Epidermal melanocyte (primary cell): ENCODE data around the gene SLC25A26.

Experiments used
- DNase-seq: peaks from one replicate; pipeline ENCODE4 v3.0.0; 2011; ENCODE audit warnings: low spot score; ENCODE audit not compliant: insufficient read length

The SLC25A26 gene

GRCh38 chr3:66227051-66227450 is 6.2 kb downstream of the SLC25A26 start:
- no peak for DNase-seq

- DNase-seq, result no peak
Measured at GRCh38 chr3:66227915-66228314, 7.1 kb downstream of the SLC25A26 start.

GRCh38 chr3:66228707-66229106 is 7.9 kb downstream of the SLC25A26 start:
- no peak for DNase-seq

GRCh38 chr3:66229931-66230330 is 9.1 kb downstream of the SLC25A26 start:
- no peak for DNase-seq

GRCh38 chr3:66233033-66233432 is 12.2 kb downstream of the SLC25A26 start:
- no peak for DNase-seq

GRCh38 chr3:66236281-66236680 is 15.5 kb downstream of the SLC25A26 start:
- DNase-seq, result no peak

GRCh38 chr3:66237552-66237951 is 16.8 kb downstream of the SLC25A26 start:
- DNase-seq, result no peak

- DNase-seq, result no peak
Measured at GRCh38 chr3:66239513-66240123, 18.8 kb downstream of the SLC25A26 start.

GRCh38 chr3:66241466-66241865 is 20.7 kb downstream of the SLC25A26 start:
- DNase-seq, result peak; percentile 25

GRCh38 chr3:66242788-66243464 is 22.1 kb downstream of the SLC25A26 start:
- DNase-seq, result no peak

- no peak for DNase-seq
Measured at GRCh38 chr3:66248641-66249040, 27.8 kb downstream of the SLC25A26 start.

GRCh38 chr3:66253790-66254620 is 33.2 kb downstream of the SLC25A26 start:
- no peak for DNase-seq

GRCh38 chr3:66255865-66256264 is 35.1 kb downstream of the SLC25A26 start:
- DNase-seq, result no peak

- no peak for DNase-seq
Measured at GRCh38 chr3:66256806-66257205, 36.0 kb downstream of the SLC25A26 start.

- no peak for DNase-seq
Measured at GRCh38 chr3:66259566-66260255, 38.9 kb downstream of the SLC25A26 start.

GRCh38 chr3:66260431-66260830 is 39.6 kb downstream of the SLC25A26 start:
- no peak for DNase-seq

GRCh38 chr3:66261355-66261754 is 40.6 kb downstream of the SLC25A26 start:
- no peak for DNase-seq

- no peak for DNase-seq
Measured at GRCh38 chr3:66265649-66266048, 44.8 kb downstream of the SLC25A26 start.

- DNase-seq, result no peak
Measured at GRCh38 chr3:66266551-66266950, 45.8 kb downstream of the SLC25A26 start.

GRCh38 chr3:66267031-66267430 is 46.2 kb downstream of the SLC25A26 start:
- no peak for DNase-seq

GRCh38 chr3:66267906-66268305 is 47.1 kb downstream of the SLC25A26 start:
- DNase-seq, result no peak

GRCh38 chr3:66268864-66269263 is 48.1 kb downstream of the SLC25A26 start:
- DNase-seq, result no peak
